HG02642 (cell line): Measurements from ENCODE around the gene TXNDC2.
"Not testable (repeated sequence)": the region's sequence is repeated elsewhere in the genome, so short reads cannot be mapped to it uniquely, and the experiment has no call there.

Experiments
- ATAC-seq: cut with Tn5 transposase; IDR thresholded peaks from one replicate; pipeline ENCODE4 v1.9.1; 2021; ENCODE audit warnings: mild to moderate bottlenecking; ENCODE audit not compliant: unreplicated experiment, poor library complexity

Gene TXNDC2

GRCh38 chr18:9885170-9886004 is at the start of gene TXNDC2:
TXNDC2 (plus strand) TSS chr18:9885973; CDS start chr18:9886681, 708 bp downstream.
- no peak for ATAC-seq

- no peak for ATAC-seq
These were observed 47.5 kb upstream of the TXNDC2 start for GRCh38 chr18:9838144-9838877.

GRCh38 chr18:9839211-9839610 is 46.6 kb upstream of the TXNDC2 start:
- no peak for ATAC-seq

GRCh38 chr18:9839853-9840252 is 45.9 kb upstream of the TXNDC2 start:
- no peak for ATAC-seq

GRCh38 chr18:9841752-9842151 is 44.0 kb upstream of the TXNDC2 start:
- ATAC-seq = no peak

- no peak for ATAC-seq
These were observed 43.3 kb upstream of the TXNDC2 start for GRCh38 chr18:9842448-9842847.

GRCh38 chr18:9845256-9845655 is 40.5 kb upstream of the TXNDC2 start:
- no peak for ATAC-seq

- no peak for ATAC-seq
These were observed 39.4 kb upstream of the TXNDC2 start for GRCh38 chr18:9846162-9846925.

- no peak for ATAC-seq
These were observed 37.4 kb upstream of the TXNDC2 start for GRCh38 chr18:9848170-9848879.

- ATAC-seq = no peak
These were observed 36.1 kb upstream of the TXNDC2 start for GRCh38 chr18:9849407-9850283.

- ATAC-seq = no peak
These were observed 35.5 kb upstream of the TXNDC2 start for GRCh38 chr18:9850309-9850708.

- no peak for ATAC-seq
These were observed 34.3 kb upstream of the TXNDC2 start for GRCh38 chr18:9851511-9851910.

- no peak for ATAC-seq
These were observed 33.3 kb upstream of the TXNDC2 start for GRCh38 chr18:9852266-9853081.

GRCh38 chr18:9854801-9855676 is 30.7 kb upstream of the TXNDC2 start:
- no peak for ATAC-seq

GRCh38 chr18:9855681-9856080 is 30.1 kb upstream of the TXNDC2 start:
- no peak for ATAC-seq

GRCh38 chr18:9856092-9856491 is 29.7 kb upstream of the TXNDC2 start:
- no peak for ATAC-seq

- not testable (repeated sequence) for ATAC-seq
These were observed 28.2 kb upstream of the TXNDC2 start for GRCh38 chr18:9857479-9857998.
